ENCODE data around the gene ACBD4.

DNA sequence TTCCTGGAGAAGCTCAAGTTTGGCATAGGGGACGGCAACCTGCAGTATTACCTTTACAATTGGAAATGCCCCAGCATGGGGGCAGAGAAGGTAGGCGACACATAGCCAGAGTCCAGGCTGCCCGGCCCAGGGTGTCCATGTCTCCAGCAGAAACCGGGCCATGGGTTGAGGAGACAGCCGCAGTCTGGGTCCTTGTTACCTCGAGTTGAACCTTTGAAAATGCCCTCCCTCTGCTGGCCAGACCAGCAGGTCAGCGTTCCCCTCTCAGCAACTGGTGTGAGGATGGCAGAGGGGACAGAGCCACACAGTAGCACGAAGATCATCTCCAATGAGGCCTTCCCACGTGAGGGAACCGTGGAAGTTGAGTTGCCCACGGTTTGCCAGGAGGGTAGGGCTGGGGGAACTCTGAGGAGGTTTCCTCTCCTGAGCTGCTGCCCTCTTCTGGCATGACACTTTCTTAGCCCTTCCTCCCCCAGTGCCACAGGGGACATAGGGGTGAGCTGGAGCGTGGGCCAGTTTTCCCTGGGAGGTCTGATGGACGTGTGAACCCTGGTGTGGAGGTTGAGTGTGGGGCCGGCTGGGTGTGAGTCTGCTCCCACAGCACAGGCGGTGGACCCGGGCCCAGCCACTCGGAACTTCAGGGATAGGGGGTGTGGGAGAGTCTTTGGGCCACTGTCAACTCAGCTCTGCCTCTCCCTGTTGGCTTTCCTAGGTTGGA, 30.4 kb upstream of the ACBD4 start:
- TF ChIP-seq, protein P1, sequence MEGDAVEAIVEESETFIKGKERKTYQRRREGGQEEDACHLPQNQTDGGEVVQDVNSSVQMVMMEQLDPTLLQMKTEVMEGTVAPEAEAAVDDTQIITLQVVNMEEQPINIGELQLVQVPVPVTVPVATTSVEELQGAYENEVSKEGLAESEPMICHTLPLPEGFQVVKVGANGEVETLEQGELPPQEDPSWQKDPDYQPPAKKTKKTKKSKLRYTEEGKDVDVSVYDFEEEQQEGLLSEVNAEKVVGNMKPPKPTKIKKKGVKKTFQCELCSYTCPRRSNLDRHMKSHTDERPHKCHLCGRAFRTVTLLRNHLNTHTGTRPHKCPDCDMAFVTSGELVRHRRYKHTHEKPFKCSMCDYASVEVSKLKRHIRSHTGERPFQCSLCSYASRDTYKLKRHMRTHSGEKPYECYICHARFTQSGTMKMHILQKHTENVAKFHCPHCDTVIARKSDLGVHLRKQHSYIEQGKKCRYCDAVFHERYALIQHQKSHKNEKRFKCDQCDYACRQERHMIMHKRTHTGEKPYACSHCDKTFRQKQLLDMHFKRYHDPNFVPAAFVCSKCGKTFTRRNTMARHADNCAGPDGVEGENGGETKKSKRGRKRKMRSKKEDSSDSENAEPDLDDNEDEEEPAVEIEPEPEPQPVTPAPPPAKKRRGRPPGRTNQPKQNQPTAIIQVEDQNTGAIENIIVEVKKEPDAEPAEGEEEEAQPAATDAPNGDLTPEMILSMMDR (IDR thresholded peaks at IDR 0.05) = no peak
- no peak for TF ChIP-seq POLR2A (IDR thresholded peaks at IDR 0.05)
